Esophagus muscularis mucosa (tissue), 4 donors: ENCODE data around the gene PTPRN2. TPM values are rescaled to one million over a fixed set of nuclear protein-coding genes. Genes with fewer than 3 reads are reported as not detected.
"Not testable (repeated sequence)": the region's sequence is repeated elsewhere in the genome, so short reads cannot be mapped to it uniquely, and the experiment has no call there.

ENCODE experiments used
- DNase-seq: peaks from one replicate; pipeline ENCODE4 v3.0.0-alpha.2; 2017; ENCODE audit errors: extremely low spot score
- H3K27ac ChIP-seq, 4 donors: fragments of 200-600 bp; sonication (generic); replicated peaks in 1 of 4; 1 replicate in 3 of 4; 2 replicates in 1 of 4; pipeline ENCODE4 v1.5.1; 2016 to 2019; ENCODE audit warnings: mild to moderate bottlenecking in 1 of 4
- H3K27me3 ChIP-seq, 4 donors: fragments of 200-600 bp; sonication (generic); one replicate each; pipeline versions ENCODE4 v1.5.1 to v1.6.0; 2016 to 2019
- H3K36me3 ChIP-seq, 4 donors: fragments of 200-600 bp; sonication (generic); one replicate each; pipeline ENCODE4 v1.5.1; 2016 to 2019
- H3K4me1 ChIP-seq, 4 donors: fragments of 200-600 bp; sonication (generic); one replicate each; pipeline ENCODE4 v1.5.1; 2016 to 2019
- H3K4me3 ChIP-seq, 4 donors: fragments of 200-600 bp; sonication (generic); 1 replicate in 2 of 4; 2 replicates in 2 of 4; pipeline ENCODE4 v1.5.1; 2016 to 2019; ENCODE audit warnings: mild to moderate bottlenecking in 4 of 4, moderate library complexity in 1 of 4
- H3K9me3 ChIP-seq, 4 donors: fragments of 200-600 bp; sonication (generic); 1 replicate in 3 of 4; 2 replicates in 1 of 4; pipeline ENCODE4 v1.5.1; 2016 to 2019
- EP300 ChIP-seq: sonication (generic); formaldehyde crosslinking; IDR thresholded peaks from one replicate; pipeline ENCODE4 v1.6.1; 2017; ENCODE audit warnings: antibody characterized with exemption
- POLR2A ChIP-seq: fragments of 450-650 bp; IDR thresholded peaks from one replicate; pipeline ENCODE4 v1.6.1; 2017; ENCODE audit warnings: antibody characterized with exemption, moderate library complexity, mild to moderate bottlenecking, low read depth
- POLR2AphosphoS5 ChIP-seq, 2 donors: sonication (generic); formaldehyde crosslinking; IDR thresholded peaks; one replicate each; pipeline ENCODE4 v1.6.1; 2017; ENCODE audit warnings: antibody characterized with exemption in 2 of 2
- WGBS: methylation state at CpG from one replicate; pipeline ENCODE4 v1.1.5; 2018; 5-methylcytosine and 5-hydroxymethylcytosine counted together
- intact Hi-C: fragments of 100-400 bp; cut with DNase I; formaldehyde crosslinking; loops from one replicate; pipeline ENCODE4 v1.15.1; 2023
- total RNA-seq, 4 donors: library from RNA; depleted of rRNA; stranded (reverse); fragments of >200 nt; gene quantifications; one replicate each; pipeline versions ENCODE4 v1.1.0 to v1.2.1, GENCODE V29; 2016
- TF ChIP-seq, protein P1 (sequence below), 3 experiments: fragments of 200-600 bp in 2 of 3; fragments of 450-650 bp in 1 of 3; sonication (generic) in 2 of 3; IDR thresholded peaks; one replicate each; pipeline ENCODE4 v1.5.1; 2017 to 2019; ENCODE audit warnings: antibody characterized with exemption in 3 of 3, mild to moderate bottlenecking in 2 of 3, moderate library complexity in 1 of 3

PTPRN2 gene
- total RNA-seq, 4 donors from 2014 or later: 2.1 to 3.1 (median 3.1) TPM

DNA sequence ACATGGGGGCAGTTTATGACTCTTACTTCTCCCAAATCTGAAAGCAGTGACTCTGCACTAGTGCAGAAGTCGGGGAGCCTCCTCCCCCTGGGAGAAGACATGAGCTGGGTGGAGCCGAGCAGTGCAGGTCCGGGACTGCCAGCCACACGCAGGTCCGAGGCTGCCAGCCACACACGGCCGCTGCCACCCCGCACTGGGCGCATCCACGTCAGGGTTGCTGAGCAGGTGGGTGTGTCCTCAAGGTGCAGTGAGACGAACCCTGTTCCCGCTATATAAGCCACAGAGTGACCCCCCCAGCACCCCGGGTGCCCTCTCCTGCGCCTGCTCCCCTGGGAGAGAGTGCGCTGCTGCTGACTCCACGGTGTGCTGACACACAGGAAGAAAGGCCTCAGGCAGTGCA, 430.2 kb downstream of the PTPRN2 start:
- no peak for DNase-seq
- Histone ChIP-seq H3K9me3 (no peaks in the 10 kb centered on the region), H3K27me3 (peaks cover 0 to 15% (median 0%) of the 10 kb centered on the region in 4 donors), H3K27ac (no peak overlapping the region), H3K4me1 (no peaks in the 10 kb centered on the region), H3K36me3 (no peaks in the 10 kb centered on the region), H3K4me3 (no peak overlapping the region)
- 92% methylated on average over 13 of the region's 16 CpGs for WGBS
- intact Hi-C loops: no loop called here
- TF ChIP-seq POLR2A (no peak), POLR2AphosphoS5 (IDR thresholded peaks at IDR 0.05) (no peak)

DNA sequence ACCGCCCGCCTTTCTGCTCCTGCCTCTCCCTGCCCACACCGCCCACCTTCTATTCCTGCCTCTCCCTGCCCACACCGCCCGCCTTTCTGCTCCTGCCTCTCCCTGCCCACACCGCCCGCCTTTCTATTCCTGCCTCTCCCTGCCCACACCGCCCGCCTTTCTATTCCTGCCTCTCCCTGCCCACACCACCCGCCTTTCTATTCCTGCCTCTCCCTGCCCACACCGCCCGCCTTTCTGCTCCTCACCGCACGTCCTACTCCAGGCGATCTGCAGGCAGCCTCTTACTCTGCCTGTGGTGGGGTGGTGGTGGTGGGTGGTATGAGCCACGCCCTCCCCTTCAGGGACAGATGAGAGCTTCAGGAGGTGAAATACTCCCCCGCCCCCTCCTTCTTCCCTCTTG, 436.4 kb downstream of the PTPRN2 start:
- DNase-seq, H3K4me3 ChIP-seq, H3K36me3 ChIP-seq, intact Hi-C loops, H3K4me1 ChIP-seq, H3K27ac ChIP-seq, H3K9me3 ChIP-seq: not testable (repeated sequence)
- WGBS: 68% methylated on average over 17 of the region's 17 CpGs
- peaks cover 0 to 26% (median 0%) of the 10 kb centered on the region in 4 donors for H3K27me3 ChIP-seq

DNA sequence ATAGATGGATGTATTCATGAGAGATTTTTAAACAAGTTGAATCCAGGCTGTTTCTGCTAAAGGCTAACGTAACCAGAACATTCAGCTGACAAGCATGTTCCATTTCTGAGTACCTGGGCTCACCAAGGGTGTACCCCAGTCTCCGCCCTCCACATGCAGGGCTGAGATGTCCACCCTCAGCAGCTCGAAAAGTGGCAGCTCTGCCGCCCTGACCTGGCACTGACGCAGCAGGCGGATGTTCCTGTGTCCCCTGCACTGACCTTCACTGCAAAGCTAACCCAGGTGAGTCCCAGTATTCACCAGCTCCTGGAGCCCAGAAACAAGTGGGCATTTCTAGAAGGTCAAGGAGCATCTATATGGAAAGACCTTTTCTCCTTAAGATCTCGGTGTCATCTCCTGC, 437.4 kb downstream of the PTPRN2 start:
- intact Hi-C loops: no loop called here
- Histone ChIP-seq H3K9me3 (no peaks in the 10 kb centered on the region), H3K4me3 (no peak overlapping the region), H3K4me1 (no peaks in the 10 kb centered on the region), H3K27ac (no peak overlapping the region), H3K27me3 (peaks cover 0 to 26% (median 0%) of the 10 kb centered on the region in 4 donors), H3K36me3 (no peaks in the 10 kb centered on the region)
- TF ChIP-seq, protein P1, sequence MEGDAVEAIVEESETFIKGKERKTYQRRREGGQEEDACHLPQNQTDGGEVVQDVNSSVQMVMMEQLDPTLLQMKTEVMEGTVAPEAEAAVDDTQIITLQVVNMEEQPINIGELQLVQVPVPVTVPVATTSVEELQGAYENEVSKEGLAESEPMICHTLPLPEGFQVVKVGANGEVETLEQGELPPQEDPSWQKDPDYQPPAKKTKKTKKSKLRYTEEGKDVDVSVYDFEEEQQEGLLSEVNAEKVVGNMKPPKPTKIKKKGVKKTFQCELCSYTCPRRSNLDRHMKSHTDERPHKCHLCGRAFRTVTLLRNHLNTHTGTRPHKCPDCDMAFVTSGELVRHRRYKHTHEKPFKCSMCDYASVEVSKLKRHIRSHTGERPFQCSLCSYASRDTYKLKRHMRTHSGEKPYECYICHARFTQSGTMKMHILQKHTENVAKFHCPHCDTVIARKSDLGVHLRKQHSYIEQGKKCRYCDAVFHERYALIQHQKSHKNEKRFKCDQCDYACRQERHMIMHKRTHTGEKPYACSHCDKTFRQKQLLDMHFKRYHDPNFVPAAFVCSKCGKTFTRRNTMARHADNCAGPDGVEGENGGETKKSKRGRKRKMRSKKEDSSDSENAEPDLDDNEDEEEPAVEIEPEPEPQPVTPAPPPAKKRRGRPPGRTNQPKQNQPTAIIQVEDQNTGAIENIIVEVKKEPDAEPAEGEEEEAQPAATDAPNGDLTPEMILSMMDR (IDR thresholded peaks at IDR 0.05): no peak
- no peak for TF ChIP-seq POLR2A
- 100% methylated on average over 2 of the region's 7 CpGs for WGBS
- no peak for DNase-seq

DNA sequence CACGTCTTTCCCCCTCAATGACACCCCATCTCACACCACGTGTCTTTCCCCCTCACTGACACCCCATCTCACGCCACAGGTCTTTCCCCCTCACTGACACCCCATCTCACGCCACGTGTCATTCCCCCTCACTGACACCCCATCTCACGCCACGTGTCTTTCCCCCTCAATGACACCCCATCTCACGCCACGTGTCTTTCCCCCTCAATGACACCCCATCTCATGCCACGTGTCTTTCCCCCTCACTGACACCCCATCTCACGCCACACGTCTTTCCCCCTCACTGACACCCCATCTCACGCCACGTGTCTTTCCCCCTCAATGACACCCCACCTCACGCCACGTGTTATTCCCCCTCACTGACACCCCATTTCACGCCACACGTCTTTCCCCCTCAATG, 440.2 kb downstream of the PTPRN2 start:
- H3K4me3 ChIP-seq, intact Hi-C loops, H3K9me3 ChIP-seq, DNase-seq, H3K36me3 ChIP-seq, H3K27ac ChIP-seq, H3K4me1 ChIP-seq: not testable (repeated sequence)
- H3K27me3 ChIP-seq: peaks cover 0 to 10% (median 0%) of the 10 kb centered on the region in 4 donors
- WGBS: 90% methylated on average over 18 of the region's 18 CpGs

DNA sequence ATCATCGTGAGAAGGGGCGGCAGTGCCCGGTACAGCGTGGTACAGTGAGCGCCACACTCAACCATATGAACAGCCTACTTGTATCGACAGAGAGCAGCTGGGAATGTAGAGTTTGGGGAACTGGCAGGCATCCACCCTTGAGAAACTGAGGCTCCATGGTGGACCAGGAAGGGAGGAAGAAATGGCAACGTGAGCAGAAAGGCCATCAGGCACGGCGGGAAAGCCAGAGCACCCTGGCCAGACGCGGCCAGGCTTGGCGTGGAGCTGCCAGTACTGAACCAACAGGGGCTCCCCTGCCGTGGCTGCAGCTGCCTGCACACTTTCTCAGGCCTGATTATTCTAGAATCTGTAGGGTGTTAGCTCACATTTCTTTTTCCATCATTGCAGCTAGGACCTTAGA, 442.3 kb downstream of the PTPRN2 start:
- Histone ChIP-seq H3K36me3 (no peaks in the 10 kb centered on the region), H3K27me3 (no peaks in the 10 kb centered on the region), H3K27ac (no peak overlapping the region), H3K4me3 (no peak overlapping the region), H3K9me3 (peaks cover 0 to 2% (median 0%) of the 10 kb centered on the region in 4 donors), H3K4me1 (no peaks in the 10 kb centered on the region)
- no peak for DNase-seq
- WGBS: 82% methylated on average over 13 of the region's 13 CpGs
- intact Hi-C loops: no loop called here
- TF ChIP-seq, protein P1 (IDR thresholded peaks at IDR 0.05): no peak
- no peak for TF ChIP-seq POLR2AphosphoS5 (IDR thresholded peaks at IDR 0.05)
- no peak for TF ChIP-seq EP300
- no peak for TF ChIP-seq POLR2A

DNA sequence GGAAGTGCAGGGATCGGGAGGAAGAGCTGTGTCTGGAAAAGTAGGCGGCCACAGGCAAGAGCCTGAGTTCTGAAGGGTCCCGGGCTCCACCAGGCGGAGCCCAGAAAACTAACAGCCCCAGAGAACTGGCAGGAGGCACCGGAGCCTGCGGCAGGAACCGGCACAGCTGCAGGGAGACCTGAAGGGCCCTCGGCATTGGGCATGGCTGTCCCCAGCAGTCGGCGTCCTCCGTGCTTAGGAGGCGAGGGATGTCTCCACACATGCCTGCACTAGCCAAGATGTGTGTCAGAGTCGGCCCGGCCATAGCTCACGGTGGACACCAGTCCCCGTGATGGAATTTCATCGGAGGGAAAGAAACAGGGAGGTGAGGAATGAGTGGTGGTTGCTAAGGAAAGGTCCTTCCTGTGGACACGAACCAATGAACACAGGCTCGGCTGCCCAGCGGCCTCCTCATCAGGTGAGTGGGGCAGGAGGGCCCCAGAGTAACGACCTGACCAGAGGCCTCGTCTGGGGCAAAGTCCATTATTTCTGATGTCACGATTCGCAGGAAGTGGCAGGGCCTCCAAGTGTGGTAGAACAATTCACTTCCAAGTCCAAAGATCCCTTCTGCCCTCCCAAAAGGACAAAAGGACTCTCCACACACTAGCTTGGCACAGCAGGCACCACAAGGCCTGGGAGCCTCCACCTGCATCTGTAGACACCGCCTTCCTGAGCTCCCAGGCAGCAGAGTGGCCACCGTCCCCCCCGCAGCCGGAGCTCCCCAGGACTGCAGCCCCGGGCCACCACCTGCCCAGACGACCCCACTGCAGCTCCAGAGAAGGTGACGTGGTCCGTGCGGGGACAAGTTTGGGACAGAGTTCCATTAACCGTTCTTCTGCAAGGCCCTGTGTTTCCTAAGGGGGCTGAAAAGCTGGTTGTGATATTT, 444.2 kb downstream of the PTPRN2 start:
- H3K4me3 ChIP-seq: no peak overlapping the region
- intact Hi-C loops: no loop called here
- no peak overlapping the region for H3K27ac ChIP-seq
- no peaks in the 10 kb centered on the region for H3K27me3 ChIP-seq
- no peaks in the 10 kb centered on the region for H3K4me1 ChIP-seq
- no peak for TF ChIP-seq POLR2A
- TF ChIP-seq, protein P1 (IDR thresholded peaks at IDR 0.05): no peak
- TF ChIP-seq EP300: no peak
- DNase-seq: no peak
- peaks cover 0 to 2% (median 0%) of the 10 kb centered on the region in 4 donors for H3K9me3 ChIP-seq
- WGBS: 91% methylated on average over 33 of the region's 34 CpGs
- H3K36me3 ChIP-seq: no peaks in the 10 kb centered on the region
